ENCODE results near the gene ZNF583.

ZNF583 gene

GRCh38 chr19:56403764-56404704 is at the start of gene ZNF583:
ZNF583 (plus strand) TSS chr19:56404332; CDS start chr19:56407115, 2,783 bp downstream.
- in situ Hi-C loops (cut with MboI; ENCODE audit: low sequenced_read_pairs), result no loop called here

DNA sequence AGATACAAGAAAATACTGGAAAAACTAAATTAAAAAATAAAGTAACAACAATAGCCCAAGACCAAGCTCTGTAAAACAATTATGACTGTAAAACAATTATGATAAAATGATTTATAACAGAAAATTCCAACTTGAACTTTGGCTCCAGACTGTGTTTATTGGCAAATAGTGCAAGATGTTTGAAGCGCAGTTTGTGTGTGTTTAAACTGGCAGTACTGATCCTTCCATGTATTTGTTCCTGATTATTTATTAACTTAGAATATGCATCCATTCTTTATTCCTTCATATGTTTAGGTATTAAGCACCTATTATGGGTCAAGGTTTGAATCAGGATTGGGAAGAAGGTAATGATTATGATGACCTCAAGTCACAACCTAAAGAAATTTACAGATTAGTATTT is 48.6 kb upstream of the ZNF583 start:
- in situ Hi-C loops (cut with MboI; ENCODE audit: low sequenced_read_pairs), result no loop called here

DNA sequence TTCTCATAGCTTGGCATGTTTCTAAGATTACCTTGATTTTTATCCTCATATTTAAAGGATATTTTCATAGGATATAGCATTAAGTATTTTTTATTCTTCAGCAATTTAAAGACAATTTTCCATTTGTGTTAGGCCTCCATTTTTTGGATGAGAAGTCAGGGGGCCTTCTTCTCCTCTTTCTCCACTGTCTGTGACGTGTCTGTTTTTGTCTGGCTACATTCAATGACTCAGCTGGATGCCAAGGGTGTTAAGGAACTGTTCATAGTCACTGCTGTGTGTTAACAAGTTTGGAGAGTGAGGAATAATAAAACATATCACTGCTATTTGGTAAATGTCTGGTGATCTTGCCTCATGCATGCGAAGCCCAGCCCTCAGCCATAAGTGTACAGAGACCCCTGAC is 47.2 kb upstream of the ZNF583 start:
- in situ Hi-C loops (cut with MboI; ENCODE audit: low sequenced_read_pairs), result no loop called here

GRCh38 chr19:56360841-56361240 is 43.3 kb upstream of the ZNF583 start:
- in situ Hi-C loops (cut with MboI; ENCODE audit: low sequenced_read_pairs), result no loop called here

- in situ Hi-C loops (cut with MboI; ENCODE audit: low sequenced_read_pairs), result no loop called here
Measured at GRCh38 chr19:56367829-56368711, 36.1 kb upstream of the ZNF583 start.

DNA sequence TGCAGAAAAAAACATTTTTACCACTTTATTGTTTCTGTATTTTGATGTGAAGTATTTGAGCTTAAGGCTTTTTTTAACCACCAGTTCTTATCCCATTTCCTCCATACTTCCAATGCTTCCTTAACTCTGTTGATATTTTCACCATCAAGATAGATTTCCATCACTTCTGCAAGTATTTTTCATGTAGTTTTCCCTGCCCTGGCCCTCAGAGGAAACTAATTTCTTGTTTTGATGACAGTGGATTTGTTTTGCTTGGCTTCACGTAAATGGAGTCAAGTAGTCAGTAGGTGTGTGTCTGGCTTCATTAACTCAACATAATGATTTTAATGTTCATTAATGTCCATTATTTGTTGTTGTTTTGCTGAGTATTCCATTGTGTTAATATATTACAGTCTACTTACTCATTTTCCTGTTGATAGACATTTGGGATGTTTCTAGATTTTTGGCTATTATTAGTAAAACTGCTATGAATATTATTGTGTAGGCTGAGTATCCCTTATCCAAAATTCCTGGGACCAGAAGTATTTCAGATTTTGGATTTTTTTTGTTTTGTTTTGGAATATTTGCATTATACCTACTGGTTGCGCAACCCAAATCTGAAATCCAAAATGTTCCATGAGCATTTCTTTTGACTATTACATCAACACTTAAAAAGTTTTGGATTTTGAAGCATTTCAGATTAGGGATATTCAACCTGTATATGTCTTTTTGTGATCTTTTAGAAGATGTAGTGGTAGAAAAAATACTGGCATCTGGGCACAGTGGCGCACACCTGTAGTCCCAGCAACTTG is 34.1 kb upstream of the ZNF583 start:
- in situ Hi-C loops (cut with MboI; ENCODE audit: low sequenced_read_pairs), result no loop called here

DNA sequence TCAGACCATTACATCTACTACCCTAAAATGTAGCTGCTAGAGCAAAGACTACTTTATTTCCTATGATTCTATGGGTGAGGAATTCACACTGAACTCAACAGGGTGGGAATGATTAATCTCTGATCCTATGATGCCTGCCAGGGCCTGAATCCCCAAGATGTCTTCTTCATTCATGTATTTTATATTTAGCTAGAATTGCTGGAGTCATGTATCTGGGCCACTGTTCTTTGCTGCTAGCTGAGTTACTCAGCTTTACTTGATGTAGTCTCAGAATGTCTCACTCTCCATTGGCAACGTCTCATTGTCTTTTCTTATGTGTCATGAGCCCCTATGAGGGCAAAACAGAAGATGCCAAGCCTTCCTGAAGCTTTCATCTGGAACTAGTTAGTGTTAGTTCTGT is 31.9 kb upstream of the ZNF583 start:
- in situ Hi-C loops (cut with MboI; ENCODE audit: low sequenced_read_pairs), result no loop called here

DNA sequence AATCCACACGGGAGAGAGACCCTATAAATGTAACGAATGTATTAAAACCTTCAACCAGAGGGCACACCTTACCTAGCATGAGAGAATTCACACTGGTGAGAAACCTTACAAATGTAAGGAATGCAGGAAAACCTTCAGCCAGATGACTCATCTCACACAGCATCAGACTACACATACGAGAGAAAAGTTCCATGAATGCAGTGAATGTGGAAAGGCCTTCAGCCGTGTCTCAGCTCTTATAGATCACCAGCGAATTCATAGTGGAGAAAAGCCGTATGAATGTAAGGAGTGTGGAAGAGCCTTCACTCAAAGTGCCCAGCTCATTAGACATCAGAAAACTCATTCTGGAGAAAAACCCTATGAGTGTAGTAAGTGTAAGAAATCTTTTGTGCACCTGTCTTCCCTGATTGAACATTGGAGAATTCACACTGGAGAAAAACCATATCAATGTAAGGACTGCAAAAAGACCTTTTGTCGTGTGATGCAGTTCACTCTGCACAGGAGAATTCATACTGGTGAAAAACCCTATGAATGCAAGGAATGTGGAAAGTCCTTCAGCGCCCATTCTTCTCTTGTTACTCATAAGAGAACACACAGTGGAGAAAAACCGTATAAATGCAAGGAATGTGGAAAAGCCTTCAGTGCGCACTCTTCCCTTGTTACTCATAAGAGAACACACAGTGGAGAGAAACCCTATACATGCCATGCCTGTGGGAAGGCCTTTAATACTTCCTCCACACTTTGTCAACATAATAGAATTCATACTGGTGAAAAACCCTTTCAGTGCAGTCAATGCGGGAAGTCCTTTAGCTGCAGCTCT is 26.8 kb upstream of the ZNF583 start:
- in situ Hi-C loops (cut with MboI; ENCODE audit: low sequenced_read_pairs), result no loop called here

- in situ Hi-C loops (cut with MboI; ENCODE audit: low sequenced_read_pairs), result no loop called here
Measured at GRCh38 chr19:56383826-56384605, 20.1 kb upstream of the ZNF583 start.

- in situ Hi-C loops (cut with MboI; ENCODE audit: low sequenced_read_pairs), result no loop called here
Measured at GRCh38 chr19:56393119-56394012, 10.8 kb upstream of the ZNF583 start, which contains the start of gene ZNF582. ZNF582 (minus strand) TSS chr19:56393534; CDS start chr19:56391752, 1,782 bp downstream.

GRCh38 chr19:56398809-56399208 is 5.3 kb upstream of the ZNF583 start:
- in situ Hi-C loops (cut with MboI; ENCODE audit: low sequenced_read_pairs), result no loop called here

DNA sequence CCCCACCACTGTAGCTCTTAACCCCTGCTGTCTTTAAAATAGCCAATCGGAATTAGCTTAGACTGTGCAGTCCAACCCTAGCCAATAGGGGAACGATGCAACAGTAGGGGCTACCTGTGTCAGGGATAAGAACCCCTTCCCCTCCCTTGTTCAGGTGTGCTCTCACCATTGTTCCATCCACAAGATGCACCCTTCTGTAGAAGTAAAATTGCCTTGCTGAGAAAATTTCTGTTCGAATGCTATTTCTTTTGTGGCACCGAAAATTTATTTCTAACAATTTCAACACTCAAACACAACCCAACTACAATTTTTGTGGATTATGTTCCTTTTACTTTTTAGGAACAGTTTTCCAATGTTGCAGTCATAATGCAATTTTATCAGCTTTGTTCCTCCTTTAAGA is 3.6 kb upstream of the ZNF583 start:
- in situ Hi-C loops (cut with MboI; ENCODE audit: low sequenced_read_pairs), result no loop called here

GRCh38 chr19:56403261-56403660 is 871 bp upstream of the ZNF583 start:
- in situ Hi-C loops (cut with MboI; ENCODE audit: low sequenced_read_pairs), result no loop called here

- in situ Hi-C loops (cut with MboI; ENCODE audit: low sequenced_read_pairs), result no loop called here
Measured at GRCh38 chr19:56404705-56405056, 549 bp downstream of the ZNF583 start.

DNA sequence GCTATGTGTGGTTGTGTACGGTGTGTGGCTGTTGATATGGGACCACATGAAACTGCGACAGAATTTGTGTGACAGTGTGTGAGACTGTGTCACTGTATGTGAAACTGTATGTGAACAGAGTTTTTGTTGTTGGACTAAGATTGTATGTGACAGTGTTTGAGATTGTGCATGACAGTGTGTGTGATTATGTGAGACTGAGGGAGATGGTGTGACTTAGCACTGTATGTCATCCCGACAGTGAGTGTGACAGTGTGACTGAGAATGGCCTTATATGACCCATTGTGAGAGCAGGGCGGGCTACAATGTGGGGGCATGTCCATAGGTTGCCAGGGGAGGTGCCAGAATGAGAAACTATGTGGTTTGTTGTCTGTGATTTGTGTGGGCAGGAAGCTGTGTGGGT is 930 bp downstream of the ZNF583 start:
- in situ Hi-C loops (cut with MboI; ENCODE audit: low sequenced_read_pairs), result no loop called here

GRCh38 chr19:56423276-56423984 is 19.3 kb downstream of the ZNF583 start:
- in situ Hi-C loops (cut with MboI; ENCODE audit: low sequenced_read_pairs), result no loop called here

- in situ Hi-C loops (cut with MboI; ENCODE audit: low sequenced_read_pairs), result no loop called here
Measured at GRCh38 chr19:56423985-56424353, 19.8 kb downstream of the ZNF583 start.

Measured in hTERT RPE-1 (cell line).